WI38 (cell line): Measurements from ENCODE around the gene TSNAX.

Source experiments
- H3K4me3 ChIP-seq: 2 replicates; pipeline ENCODE4 v1.5.1; 2011; ENCODE audit warnings: low read depth, mild to moderate bottlenecking, control low read depth, low read length
- CTCF ChIP-seq: IDR thresholded peaks from 2 replicates; pipeline ENCODE4 v1.5.1; 2012; ENCODE audit warnings: low read depth, mild to moderate bottlenecking, control low read depth, low read length

TSNAX gene

GRCh38 chr1:231528172-231529029 lies at the start of gene TSNAX:
TSS of gene TSNAX (plus strand) at chr1:231528669. CDS start at chr1:231528811, 142 bp downstream.
- H3K4me3 ChIP-seq: peak within 1 kb of the TSS; percentile 92
- TF ChIP-seq CTCF: no peak

- no peak for TF ChIP-seq CTCF
- H3K4me3 ChIP-seq: no peak overlapping the region
Observed at GRCh38 chr1:231478811-231479210, 49.7 kb upstream of the TSNAX start.

- no peak for TF ChIP-seq CTCF
Observed at GRCh38 chr1:231480008-231480407, 48.5 kb upstream of the TSNAX start.

GRCh38 chr1:231481289-231481688 lies 47.2 kb upstream of the TSNAX start:
- no peak overlapping the region for H3K4me3 ChIP-seq
- no peak for TF ChIP-seq CTCF

More at GRCh38 chr1:231480008-231480407, 48.5 kb upstream of the TSNAX start:
- H3K4me3 ChIP-seq: no peak overlapping the region

GRCh38 chr1:231485029-231485784 lies 43.3 kb upstream of the TSNAX start:
- no peak for TF ChIP-seq CTCF
- no peak overlapping the region for H3K4me3 ChIP-seq

- no peak overlapping the region for H3K4me3 ChIP-seq
- TF ChIP-seq CTCF: no peak
Observed at GRCh38 chr1:231487019-231487418, 41.5 kb upstream of the TSNAX start.

- no peak for TF ChIP-seq CTCF
- H3K4me3 ChIP-seq: no peak overlapping the region
Observed at GRCh38 chr1:231487910-231488309, 40.6 kb upstream of the TSNAX start.
